Measurements from ENCODE around the gene DMXL1. TPM values are rescaled to one million over a fixed set of nuclear protein-coding genes. Genes with fewer than 3 reads are reported as not detected.

DMXL1 gene
- total RNA-seq, 1 donor from 2014 or later = 76.9 TPM

DNA sequence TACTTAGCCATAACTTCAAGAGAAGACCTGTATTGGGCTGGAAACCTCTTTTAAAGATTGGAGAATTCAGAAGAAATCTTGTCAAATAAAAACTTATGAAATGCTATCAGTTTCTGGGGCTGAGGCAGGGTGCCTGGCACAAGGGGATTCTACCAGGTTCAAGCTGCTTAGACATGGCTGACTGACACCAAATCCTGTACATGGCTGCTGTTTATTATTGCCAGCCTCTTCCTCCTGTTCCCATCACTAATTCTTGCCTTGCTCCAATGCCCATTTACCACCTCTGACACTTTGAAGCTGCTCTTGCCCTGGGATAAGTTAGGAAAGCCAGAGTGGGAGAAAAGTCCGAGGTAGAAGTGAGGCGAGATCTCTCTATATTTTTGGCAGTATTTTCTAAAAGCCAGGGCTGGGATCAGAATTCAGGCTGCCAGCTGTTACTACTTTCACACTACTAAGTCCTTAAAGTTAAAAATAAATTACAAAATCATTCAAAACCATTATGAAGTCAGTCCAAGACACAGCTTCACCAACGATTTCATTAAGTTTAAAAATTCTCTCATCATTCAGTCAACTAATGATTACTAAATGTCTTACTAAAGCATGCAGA, 218.7 kb downstream of the DMXL1 start:
- ChIA-PET POLR2A (interaction anchor here (0.5 to 6.4 kb wide), 16 partner anchors 13 to 219 kb away, joined by 3 to 54 read pairs (median 6); partner anchors contain the start of genes DMXL1 and TNFAIP8), CTCF (interaction anchor here (1.1 to 2.2 kb wide), 4 partner anchors 11 to 302 kb away, joined by 3 to 8 read pairs (median 4); no protein-coding TSS in a partner anchor)
- peak overlapping the region; percentile 89 for H3K27ac Mint-ChIP-seq
- no peaks in the 10 kb centered on the region for H3K27me3 Mint-ChIP-seq
- no peaks in the 10 kb centered on the region for H3K9me3 Mint-ChIP-seq
- TF ChIP-seq, protein P1, sequence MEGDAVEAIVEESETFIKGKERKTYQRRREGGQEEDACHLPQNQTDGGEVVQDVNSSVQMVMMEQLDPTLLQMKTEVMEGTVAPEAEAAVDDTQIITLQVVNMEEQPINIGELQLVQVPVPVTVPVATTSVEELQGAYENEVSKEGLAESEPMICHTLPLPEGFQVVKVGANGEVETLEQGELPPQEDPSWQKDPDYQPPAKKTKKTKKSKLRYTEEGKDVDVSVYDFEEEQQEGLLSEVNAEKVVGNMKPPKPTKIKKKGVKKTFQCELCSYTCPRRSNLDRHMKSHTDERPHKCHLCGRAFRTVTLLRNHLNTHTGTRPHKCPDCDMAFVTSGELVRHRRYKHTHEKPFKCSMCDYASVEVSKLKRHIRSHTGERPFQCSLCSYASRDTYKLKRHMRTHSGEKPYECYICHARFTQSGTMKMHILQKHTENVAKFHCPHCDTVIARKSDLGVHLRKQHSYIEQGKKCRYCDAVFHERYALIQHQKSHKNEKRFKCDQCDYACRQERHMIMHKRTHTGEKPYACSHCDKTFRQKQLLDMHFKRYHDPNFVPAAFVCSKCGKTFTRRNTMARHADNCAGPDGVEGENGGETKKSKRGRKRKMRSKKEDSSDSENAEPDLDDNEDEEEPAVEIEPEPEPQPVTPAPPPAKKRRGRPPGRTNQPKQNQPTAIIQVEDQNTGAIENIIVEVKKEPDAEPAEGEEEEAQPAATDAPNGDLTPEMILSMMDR (IDR thresholded peaks at IDR 0.05) = no peak
- no peak for ATAC-seq (ENCODE audit: low read depth)
- H3K4me1 Mint-ChIP-seq = peaks cover 91% of the 10 kb centered on the region
- no peak for DNase-seq
- peaks cover 17% of the 10 kb centered on the region for H3K36me3 Mint-ChIP-seq (ENCODE audit: low read depth)
- intact Hi-C loops (cut with micrococcal nuclease) = loop anchor here (1.0 kb wide), 2 partner anchors 14 to 20 kb away; no protein-coding TSS in a partner anchor
- peak overlapping the region; percentile 75 for H3K4me3 Mint-ChIP-seq

DNA sequence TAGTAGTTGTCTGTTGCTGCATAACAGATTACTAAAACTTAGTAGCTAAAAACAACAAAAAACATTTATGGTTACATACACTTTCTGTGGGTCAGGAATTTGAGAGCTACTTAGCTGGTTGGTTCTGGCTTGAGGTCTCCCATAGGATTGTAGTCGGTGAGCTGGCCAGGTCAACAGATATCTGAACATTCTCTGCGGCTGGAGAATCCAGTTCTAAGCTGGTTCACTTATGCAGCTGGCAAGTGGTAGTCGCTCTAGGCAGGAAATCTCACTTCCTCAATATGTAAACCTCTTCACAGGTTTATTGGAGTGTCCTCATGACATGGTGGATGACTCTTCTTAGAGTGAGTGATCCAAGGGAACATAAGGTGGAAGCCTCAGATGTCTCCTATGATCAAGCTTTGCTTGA, 219.3 kb downstream of the DMXL1 start:
- Mint-ChIP-seq H3K36me3 (ENCODE audit: low read depth) (peaks cover 18% of the 10 kb centered on the region), H3K4me3 (peak overlapping the region; percentile 75), H3K27me3 (no peaks in the 10 kb centered on the region), H3K27ac (peak overlapping the region; percentile 89), H3K9me3 (no peaks in the 10 kb centered on the region), H3K4me1 (peaks cover 85% of the 10 kb centered on the region)
- intact Hi-C loops (cut with micrococcal nuclease) = loop anchor here (1.0 kb wide), 2 partner anchors 15 to 19 kb away; no protein-coding TSS in a partner anchor
- ATAC-seq (ENCODE audit: low read depth) (peak; percentile 93), DNase-seq (no peak)
- POLR2A ChIA-PET = interaction anchor here (0.5 to 6.4 kb wide), 18 partner anchors 11 to 219 kb away, joined by 3 to 54 read pairs (median 6); partner anchors contain the start of genes DMXL1 and TNFAIP8
- TF ChIP-seq, protein P1 (IDR thresholded peaks at IDR 0.05) = no peak
- CTCF ChIA-PET = interaction anchor here (1.1 to 2.2 kb wide), 7 partner anchors 11 to 303 kb away, joined by 3 to 11 read pairs (median 3); no protein-coding TSS in a partner anchor

DNA sequence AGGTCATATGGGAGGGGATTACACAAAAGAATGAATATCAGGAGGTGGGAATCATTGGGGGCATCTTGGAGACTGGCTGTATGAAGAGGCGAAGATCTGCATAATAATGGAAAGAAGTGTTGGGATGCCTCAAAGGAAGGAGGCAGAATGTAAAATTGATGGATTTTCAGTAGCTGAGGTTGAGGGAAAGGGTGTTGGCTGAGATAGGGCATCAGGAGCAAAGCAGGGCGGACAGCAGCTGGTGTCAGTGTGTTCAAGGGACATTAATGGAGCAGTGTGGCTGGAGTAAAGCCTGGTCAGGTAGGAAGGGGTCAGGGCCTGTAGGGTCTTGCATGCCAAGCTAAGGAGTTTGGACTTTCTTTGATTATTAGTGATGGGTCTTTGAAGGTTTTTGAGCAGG, 219.7 kb downstream of the DMXL1 start:
- peak overlapping the region; percentile 75 for H3K4me3 Mint-ChIP-seq
- H3K9me3 Mint-ChIP-seq = no peaks in the 10 kb centered on the region
- ChIA-PET POLR2A (interaction anchor here (0.5 to 6.4 kb wide), 17 partner anchors 10 to 220 kb away, joined by 3 to 54 read pairs (median 6); partner anchors contain the start of genes DMXL1 and TNFAIP8), CTCF (interaction anchor here (1.1 to 2.2 kb wide), 6 partner anchors 12 to 303 kb away, joined by 3 to 11 read pairs (median 3); no protein-coding TSS in a partner anchor)
- no peaks in the 10 kb centered on the region for H3K27me3 Mint-ChIP-seq
- H3K4me1 Mint-ChIP-seq = peaks cover 80% of the 10 kb centered on the region
- ATAC-seq (ENCODE audit: low read depth) (no peak), DNase-seq (no peak)
- TF ChIP-seq, protein P1 (IDR thresholded peaks at IDR 0.05) = no peak
- peak overlapping the region; percentile 89 for H3K27ac Mint-ChIP-seq
- intact Hi-C loops (cut with micrococcal nuclease) = loop anchor here (1.0 kb wide), 2 partner anchors 15 to 19 kb away; no protein-coding TSS in a partner anchor
- peaks cover 18% of the 10 kb centered on the region for H3K36me3 Mint-ChIP-seq (ENCODE audit: low read depth)

DNA sequence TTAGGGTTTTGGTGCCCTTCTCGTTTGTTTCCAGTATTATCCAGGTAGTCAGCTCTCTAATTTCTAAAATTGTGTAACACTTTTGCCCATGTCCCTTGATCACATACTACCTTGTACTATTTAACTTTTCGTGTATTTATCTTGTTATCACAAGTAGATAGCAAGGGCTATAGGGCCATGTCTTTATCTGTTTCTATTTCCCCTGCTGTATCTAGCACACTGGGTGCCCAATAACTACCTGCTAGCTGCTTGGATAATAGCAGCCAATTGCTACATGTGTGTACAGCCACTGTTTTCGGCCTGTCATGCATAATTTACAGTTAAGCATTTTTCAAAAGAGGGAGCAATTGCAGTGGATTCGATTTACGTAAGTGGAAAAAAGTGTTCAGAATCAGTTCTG, 220.2 kb downstream of the DMXL1 start:
- H3K27ac Mint-ChIP-seq = peak overlapping the region; percentile 89
- ChIA-PET POLR2A (interaction anchor here (0.6 to 6.4 kb wide), 11 partner anchors 10 to 166 kb away, joined by 3 to 54 read pairs (median 9); partner anchors contain the start of gene TNFAIP8), CTCF (interaction anchor here (1.1 to 2.2 kb wide), 5 partner anchors 12 to 303 kb away, joined by 3 to 11 read pairs (median 3); no protein-coding TSS in a partner anchor)
- DNase-seq (no peak), ATAC-seq (ENCODE audit: low read depth) (no peak)
- peaks cover 18% of the 10 kb centered on the region for H3K36me3 Mint-ChIP-seq (ENCODE audit: low read depth)
- H3K9me3 Mint-ChIP-seq = no peaks in the 10 kb centered on the region
- peak overlapping the region; percentile 75 for H3K4me3 Mint-ChIP-seq
- H3K4me1 Mint-ChIP-seq = peaks cover 76% of the 10 kb centered on the region
- TF ChIP-seq, protein P1 (IDR thresholded peaks at IDR 0.05) = no peak
- intact Hi-C loops (cut with micrococcal nuclease) = no loop called here
- H3K27me3 Mint-ChIP-seq = no peaks in the 10 kb centered on the region

DNA sequence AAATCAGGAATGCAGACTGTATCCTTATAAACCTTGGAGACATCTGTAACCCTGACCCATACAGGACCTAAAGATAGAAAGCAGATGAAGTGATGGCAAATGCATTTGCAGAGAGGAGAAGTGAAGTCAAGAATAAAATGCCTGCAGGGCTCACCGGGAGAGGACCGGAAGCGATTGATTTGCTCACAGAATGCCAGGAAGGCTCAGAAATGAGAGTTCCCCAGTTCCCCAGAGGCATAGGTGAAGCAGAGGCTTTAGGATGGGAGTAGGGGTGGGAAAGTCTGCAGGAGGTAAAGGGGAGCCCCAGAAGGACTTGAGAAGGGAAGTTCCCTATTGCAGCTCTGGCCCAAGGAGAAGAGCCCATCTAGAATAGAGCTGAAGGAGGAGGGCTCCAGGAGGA, 221.0 kb downstream of the DMXL1 start:
- ATAC-seq (ENCODE audit: low read depth) (no peak), DNase-seq (no peak)
- Mint-ChIP-seq H3K27me3 (no peaks in the 10 kb centered on the region), H3K9me3 (no peaks in the 10 kb centered on the region), H3K36me3 (ENCODE audit: low read depth) (peaks cover 18% of the 10 kb centered on the region), H3K4me3 (peak overlapping the region; percentile 17), H3K27ac (peak overlapping the region; percentile 89), H3K4me1 (peaks cover 73% of the 10 kb centered on the region)
- ChIA-PET POLR2A (interaction anchor here (0.7 to 6.4 kb wide), 3 partner anchors 16 to 49 kb away, joined by 3 to 54 read pairs (median 4); no protein-coding TSS in a partner anchor), CTCF (interaction anchor here (1.1 to 1.9 kb wide), 2 partner anchors 11 to 24 kb away, joined by 3 to 11 read pairs; no protein-coding TSS in a partner anchor)
- intact Hi-C loops (cut with micrococcal nuclease) = no loop called here
- TF ChIP-seq, protein P1 (IDR thresholded peaks at IDR 0.05) = no peak

Data from activated B cell treated with CpG ODN at 0.5 μM for 24 hours (primary cell).